Activated CD4-positive, alpha-beta T cell treated with anti-CD3 and anti-CD28 coated beads, Interleukin-2, amount 50 U/mL, for 48 hours (primary cell): ENCODE data around the gene ATF6B.
"Not testable (repeated sequence)": the region's sequence is repeated elsewhere in the genome, so short reads cannot be mapped to it uniquely, and the experiment has no call there.

Experiments used
- DNase-seq, 2 experiments: peaks; one replicate each; pipeline ENCODE4 v3.0.0-alpha.2; 2020

ATF6B gene

GRCh38 chr6:32102255-32102654 lies 25.8 kb downstream of the ATF6B start:
- DNase-seq = no peak

- DNase-seq = not testable (repeated sequence)
Measured at GRCh38 chr6:32100251-32100650, 27.8 kb downstream of the ATF6B start.

GRCh38 chr6:32097364-32097763 lies 30.7 kb downstream of the ATF6B start:
- DNase-seq = no peak

GRCh38 chr6:32096394-32097258 lies 31.4 kb downstream of the ATF6B start:
- DNase-seq = no peak

- no peak for DNase-seq
Measured at GRCh38 chr6:32096087-32096393, 32.0 kb downstream of the ATF6B start.

- DNase-seq = no peak
Measured at GRCh38 chr6:32095338-32096086, 32.5 kb downstream of the ATF6B start.

GRCh38 chr6:32092760-32093497 lies 35.1 kb downstream of the ATF6B start:
- DNase-seq = no peak

GRCh38 chr6:32089082-32089828 lies 38.8 kb downstream of the ATF6B start:
- no peak for DNase-seq

- no peak for DNase-seq
Measured at GRCh38 chr6:32088487-32089049, 39.5 kb downstream of the ATF6B start.

- DNase-seq = peak; percentile 80 to 83
Measured at GRCh38 chr6:32087574-32088486, 40.2 kb downstream of the ATF6B start.

- DNase-seq = peak; percentile 44 to 65
Measured at GRCh38 chr6:32086661-32087573, 41.1 kb downstream of the ATF6B start.

GRCh38 chr6:32085759-32086459 lies 42.1 kb downstream of the ATF6B start:
- no peak for DNase-seq

- no peak for DNase-seq
Measured at GRCh38 chr6:32084780-32085179, 43.3 kb downstream of the ATF6B start.

- DNase-seq = no peak
Measured at GRCh38 chr6:32083812-32084768, 44.0 kb downstream of the ATF6B start.

GRCh38 chr6:32082935-32083334 lies 45.1 kb downstream of the ATF6B start:
- DNase-seq = no peak

- DNase-seq = no peak
Measured at GRCh38 chr6:32082478-32082877, 45.6 kb downstream of the ATF6B start.

GRCh38 chr6:32081168-32081990 lies 46.7 kb downstream of the ATF6B start:
- no peak for DNase-seq
